ENCODE measurements around the gene COA8.

Gene COA8

GRCh38 chr14:103549361-103550311 lies 13.1 kb upstream of the COA8 start:
- no peak for DNase-seq

- no peak for DNase-seq
Observed at GRCh38 chr14:103550451-103551337, 12.1 kb upstream of the COA8 start.

- no peak for DNase-seq
Observed at GRCh38 chr14:103551338-103551762, 11.4 kb upstream of the COA8 start.

GRCh38 chr14:103552011-103552845 lies 10.5 kb upstream of the COA8 start:
- no peak for DNase-seq

GRCh38 chr14:103552846-103553210 lies 9.9 kb upstream of the COA8 start:
- no peak for DNase-seq

- no peak for DNase-seq
Observed at GRCh38 chr14:103555559-103556337, 7.0 kb upstream of the COA8 start.

GRCh38 chr14:103556946-103557758 lies 5.6 kb upstream of the COA8 start:
- no peak for DNase-seq

- DNase-seq = no peak
Observed at GRCh38 chr14:103558071-103558882, 4.5 kb upstream of the COA8 start.

GRCh38 chr14:103559766-103560165 lies 3.0 kb upstream of the COA8 start:
- DNase-seq = no peak

- no peak for DNase-seq
Observed at GRCh38 chr14:103560691-103561090, 2.1 kb upstream of the COA8 start.

GRCh38 chr14:103561381-103562178 lies 1.2 kb upstream of the COA8 start:
- peak; percentile 33 for DNase-seq

GRCh38 chr14:103562179-103562428 lies 656 bp upstream of the COA8 start:
- DNase-seq = peak; percentile 33

- no peak for DNase-seq
Observed at GRCh38 chr14:103563226-103563620, 463 bp downstream of the COA8 start.

GRCh38 chr14:103563844-103564505 lies 1.2 kb downstream of the COA8 start:
- no peak for DNase-seq

- DNase-seq = no peak
Observed at GRCh38 chr14:103568952-103569351, 6.2 kb downstream of the COA8 start.

- no peak for DNase-seq
Observed at GRCh38 chr14:103569408-103569807, 6.6 kb downstream of the COA8 start.

- DNase-seq = no peak
Observed at GRCh38 chr14:103574104-103574503, 11.3 kb downstream of the COA8 start.

GRCh38 chr14:103574707-103575285 lies 12.0 kb downstream of the COA8 start:
- DNase-seq = no peak
